Aorta (tissue), 5 donors: Measurements from ENCODE around the gene LRRC4C. TPM values are rescaled to one million over a fixed set of nuclear protein-coding genes. Genes with fewer than 3 reads are reported as not detected.
"Not testable (repeated sequence)": the region's sequence is repeated elsewhere in the genome, so short reads cannot be mapped to it uniquely, and the experiment has no call there.

Source experiments
- ATAC-seq: fragments of 200-7000 bp; cut with Tn5 transposase; one replicate; pipeline ENCODE4 v1.9.1; 2022; ENCODE audit warnings: moderate library complexity; ENCODE audit not compliant: low FRiP score
- DNase-seq, 2 donors: peaks; one replicate each; pipeline ENCODE4 v3.0.0-alpha.2; 2020
- H3K27ac ChIP-seq, 2 donors: one replicate each; pipeline ENCODE4 v1.5.1; 2013; ENCODE audit warnings: low read length in 2 of 2, mild to moderate bottlenecking in 2 of 2, moderate library complexity in 2 of 2, control low read depth in 1 of 2, inconsistent platforms in 1 of 2, low read depth in 1 of 2
- H3K27me3 ChIP-seq, 2 donors: one replicate each; pipeline ENCODE4 v1.6.1; 2013; ENCODE audit warnings: control low read depth in 1 of 2, low read length in 1 of 2, mild to moderate bottlenecking in 1 of 2, moderate library complexity in 1 of 2; ENCODE audit not compliant: insufficient read depth in 2 of 2, control insufficient read depth in 1 of 2
- H3K36me3 ChIP-seq, 2 donors: one replicate each; pipeline ENCODE4 v1.6.1; 2013; ENCODE audit warnings: control low read depth in 1 of 2, low read length in 1 of 2, mild to moderate bottlenecking in 1 of 2; ENCODE audit not compliant: insufficient read depth in 2 of 2, control insufficient read depth in 1 of 2
- H3K4me1 ChIP-seq, 2 donors: one replicate each; pipeline ENCODE4 v1.6.1; 2013; ENCODE audit warnings: low read length in 2 of 2, control low read depth in 1 of 2, mild to moderate bottlenecking in 1 of 2, moderate library complexity in 1 of 2; ENCODE audit not compliant: insufficient read depth in 2 of 2, control insufficient read depth in 1 of 2
- H3K4me3 ChIP-seq, 2 donors: one replicate each; pipeline ENCODE4 v1.5.1; 2013; ENCODE audit warnings: low read length in 2 of 2, control low read depth in 1 of 2, mild to moderate bottlenecking in 1 of 2
- H3K9me3 ChIP-seq: one replicate; pipeline ENCODE4 v1.6.1; 2013; ENCODE audit warnings: mild to moderate bottlenecking, low read length; ENCODE audit not compliant: control insufficient read depth
- WGBS, 2 donors: extraction: QIAGEN DNeasy Blood & Tissue Kit; methylation state at CpG; one replicate each; pipeline ENCODE4 v1.1.7; 2013; 5-methylcytosine and 5-hydroxymethylcytosine counted together
- intact Hi-C, 2 donors: fragments of 100-400 bp; cut with DNase I; formaldehyde crosslinking; loops; one replicate each; pipeline versions ENCODE4 v1.14.2 to v1.15.0; 2022
- polyA plus RNA-seq, 2 donors: library from polyadenylated mRNA; stranded (reverse); fragments of 200-250 nt; gene quantifications; one replicate each; pipeline ENCODE4 v1.2.3, GENCODE V29; 2013
- total RNA-seq, 2 donors: library from RNA; stranded (reverse); fragmentation: NEBNext Ultra II Directional; extraction: Animal tissue kit (Norgen Biotek cat#: 25700); gene quantifications; one replicate each; pipeline ENCODE4 v1.2.1, GENCODE V29; 2021
- donor health status: healthy with polysubstance abuse.
- donor health status: Bipolar disorder and iron deficiency.
- donor health status: DM: no; HTN: no; CAD: no.
- donor health status: DM: no; HTN: no; CAD: no.
- donor health status: DM: yes; HTN: yes; CAD: no.

The LRRC4C gene
- total and polyA plus RNA-seq, 4 donors, result 0.63 to 1.9 (median 0.97) TPM

DNA sequence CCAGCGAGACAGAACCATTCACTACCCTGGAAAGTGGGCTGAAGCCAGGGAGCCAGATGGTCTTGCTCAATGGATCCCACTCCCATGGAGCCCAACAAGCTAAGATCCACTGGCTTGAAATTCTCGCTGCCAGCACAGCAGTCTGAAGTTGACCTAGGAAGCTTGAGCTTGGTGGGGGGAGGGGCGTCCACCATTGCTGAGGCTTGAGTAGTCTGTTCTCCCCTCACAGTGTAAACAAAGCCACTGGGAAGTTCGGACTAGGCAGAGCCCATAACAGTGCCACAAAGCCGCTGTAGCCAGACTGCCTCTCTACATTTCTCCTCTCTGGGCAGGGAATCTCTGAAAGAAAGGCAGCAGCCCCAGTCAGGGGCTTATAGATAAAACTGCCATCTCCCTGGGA is 1266.9 kb downstream of the LRRC4C start:
- ATAC-seq, DNase-seq, H3K4me3 ChIP-seq, H3K36me3 ChIP-seq, H3K27me3 ChIP-seq, H3K27ac ChIP-seq, H3K9me3 ChIP-seq, H3K4me1 ChIP-seq, intact Hi-C loops: not testable (repeated sequence)
- WGBS, 2 donors, result 90 to 95% methylated on average over 5 of the region's 5 CpGs

DNA sequence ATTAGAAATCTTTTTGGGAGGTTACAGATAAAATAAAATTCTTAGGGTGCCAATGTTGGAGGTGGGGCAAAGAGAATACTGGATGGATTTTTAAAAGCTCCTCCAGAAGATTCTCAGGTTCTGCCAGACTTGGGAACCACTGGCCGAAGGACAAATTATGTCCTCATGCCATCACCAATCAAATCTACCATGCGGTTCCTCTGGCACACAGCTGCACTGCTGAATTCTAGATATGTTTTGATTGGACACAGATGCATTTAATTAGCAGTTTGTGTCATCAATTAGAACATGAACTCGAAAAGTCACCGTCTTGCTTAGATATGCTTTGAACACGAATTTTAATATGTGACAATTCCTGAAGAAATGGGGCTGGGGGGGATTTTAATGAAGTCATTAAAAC is 1269.2 kb downstream of the LRRC4C start:
- WGBS, 2 donors, result 39 to 45% methylated on average over 5 of the region's 5 CpGs

DNA sequence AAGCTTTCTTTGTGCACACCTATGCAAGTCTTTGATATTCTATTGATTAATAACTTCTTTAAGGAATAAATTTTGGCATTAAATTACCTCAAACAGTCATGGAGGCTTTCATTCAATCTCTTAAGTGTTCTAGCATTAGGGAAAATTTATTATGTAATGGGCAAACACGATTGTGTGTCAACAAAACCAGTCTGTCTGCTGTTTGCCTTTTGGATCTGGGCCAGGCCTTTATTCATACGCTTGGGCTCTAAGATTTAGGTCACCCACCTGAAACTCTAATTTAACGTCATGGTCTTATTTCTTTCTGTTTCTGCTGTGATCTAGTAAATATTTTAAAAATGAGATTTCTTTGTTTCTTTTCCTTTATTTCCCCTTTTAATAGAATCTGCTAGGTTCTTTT is 1270.6 kb downstream of the LRRC4C start:
- no peak overlapping the region for H3K4me3 ChIP-seq
- intact Hi-C loops, result no loop called here
- H3K4me1 ChIP-seq, result no peaks in the 10 kb centered on the region
- ATAC-seq (no peak), DNase-seq (no peak)
- H3K27me3 ChIP-seq, result no peaks in the 10 kb centered on the region
- H3K27ac ChIP-seq, result no peak overlapping the region
- no peaks in the 10 kb centered on the region for H3K36me3 ChIP-seq
- no peaks in the 10 kb centered on the region for H3K9me3 ChIP-seq
- whole genome bisulfite sequencing, 2 donors, result 50 to 55% methylated on average over 3 of the region's 3 CpGs

More for the DNA sequence above, 1269.2 kb downstream of the LRRC4C start:
- ATAC-seq (no peak), DNase-seq (no peak)
- intact Hi-C loops, result no loop called here
- Histone ChIP-seq H3K27ac (no peak overlapping the region), H3K36me3 (no peaks in the 10 kb centered on the region), H3K27me3 (no peaks in the 10 kb centered on the region), H3K4me3 (no peak overlapping the region), H3K4me1 (no peaks in the 10 kb centered on the region), H3K9me3 (no peaks in the 10 kb centered on the region)

DNA sequence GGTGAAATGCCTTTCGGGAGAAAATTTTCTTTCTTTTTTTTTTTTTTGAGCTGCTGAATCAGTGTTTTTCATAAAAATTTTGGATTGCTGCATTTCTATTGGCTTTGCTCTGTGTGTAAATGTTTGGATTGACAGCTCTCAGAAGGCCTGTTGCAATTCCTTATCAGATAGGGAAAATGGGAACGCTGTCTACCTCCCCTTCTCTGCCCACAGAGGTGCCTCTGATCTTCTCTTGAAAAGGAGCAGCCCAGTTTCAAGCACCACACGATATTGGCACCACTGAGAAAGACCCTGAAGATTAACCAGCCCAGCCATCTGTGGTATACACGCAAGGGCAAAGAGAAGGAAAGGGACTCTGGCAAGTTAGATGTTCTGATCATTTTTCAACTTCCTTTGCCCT is 1272.2 kb downstream of the LRRC4C start:
- Histone ChIP-seq H3K4me1 (no peaks in the 10 kb centered on the region), H3K4me3 (no peak overlapping the region), H3K27ac (no peak overlapping the region), H3K27me3 (no peaks in the 10 kb centered on the region), H3K36me3 (no peaks in the 10 kb centered on the region), H3K9me3 (no peaks in the 10 kb centered on the region)
- 74 to 80% methylated on average over 4 of the region's 4 CpGs for whole genome bisulfite sequencing, 2 donors
- DNase-seq, result no peak
- intact Hi-C loops, result no loop called here
- no peak for ATAC-seq

DNA sequence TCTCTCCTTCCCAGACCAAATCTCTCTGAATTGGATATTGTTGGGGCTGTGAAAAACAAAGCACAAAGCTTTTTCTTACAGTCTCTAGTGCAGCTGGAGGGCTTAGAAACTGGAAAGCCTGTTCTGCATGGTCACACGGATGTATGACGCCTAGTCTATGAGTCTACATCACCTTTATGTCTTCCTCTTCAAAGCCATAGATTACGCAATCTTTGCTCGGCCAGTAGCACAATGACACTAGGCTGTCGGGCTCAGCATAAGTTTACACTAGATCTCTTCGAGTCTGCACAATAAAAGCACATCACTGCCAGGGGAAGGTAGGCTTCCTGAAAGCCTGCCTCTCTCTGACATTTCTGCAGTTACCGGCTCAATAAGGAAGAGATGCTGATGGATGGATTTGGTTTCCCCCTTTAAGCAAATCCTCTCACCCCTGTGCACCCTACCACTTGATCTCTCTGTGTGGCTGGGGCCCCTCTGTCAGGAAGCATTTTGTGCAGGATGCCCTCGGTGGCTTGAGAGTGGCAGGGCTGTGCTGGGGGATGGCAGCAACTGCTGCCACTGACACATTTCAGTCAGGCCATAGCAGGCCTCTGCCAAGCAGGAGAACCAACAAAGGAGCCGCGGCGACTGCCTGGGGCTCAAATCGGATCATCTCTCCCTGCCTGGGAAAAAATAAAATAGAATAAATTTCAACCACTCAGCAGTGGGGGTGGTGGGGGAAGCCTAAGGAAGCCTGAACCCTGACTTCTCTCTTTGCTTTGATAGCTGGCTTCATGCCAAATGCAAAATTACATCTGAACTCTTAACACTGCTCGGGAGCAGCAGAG is 1272.8 kb downstream of the LRRC4C start:
- 85 to 87% methylated on average over 13 of the region's 13 CpGs for WGBS, 2 donors
- H3K4me1 ChIP-seq, result no peaks in the 10 kb centered on the region
- ATAC-seq, result no peak

DNA sequence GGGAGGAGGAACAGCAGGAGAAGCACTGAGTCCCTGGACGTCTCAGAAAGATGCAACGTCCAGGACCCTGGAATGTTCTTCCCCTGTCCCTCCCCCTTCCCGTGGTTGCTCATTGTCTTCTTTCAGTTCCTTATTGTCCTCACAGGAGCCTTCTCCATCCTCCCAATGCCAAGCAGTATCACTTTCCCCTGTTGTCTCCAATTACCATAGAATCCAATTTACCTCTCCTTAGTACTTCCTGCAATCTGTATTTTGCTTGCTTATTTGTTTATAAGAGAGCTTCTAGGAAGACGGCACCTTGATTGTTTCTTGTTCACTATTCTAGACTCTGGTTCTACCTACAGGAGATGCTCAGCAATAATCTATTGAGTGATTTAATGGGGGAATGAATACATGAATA is 1273.7 kb downstream of the LRRC4C start:
- no peak for ATAC-seq
- intact Hi-C loops, result no loop called here
- H3K36me3 ChIP-seq, result no peaks in the 10 kb centered on the region

More for the DNA sequence above, 1272.8 kb downstream of the LRRC4C start:
- no peaks in the 10 kb centered on the region for H3K27me3 ChIP-seq
- H3K4me3 ChIP-seq, result no peak overlapping the region
- no peak overlapping the region for H3K27ac ChIP-seq
- DNase-seq, result no peak
- no peaks in the 10 kb centered on the region for H3K36me3 ChIP-seq
- intact Hi-C loops, result no loop called here
- H3K9me3 ChIP-seq, result no peaks in the 10 kb centered on the region

DNA sequence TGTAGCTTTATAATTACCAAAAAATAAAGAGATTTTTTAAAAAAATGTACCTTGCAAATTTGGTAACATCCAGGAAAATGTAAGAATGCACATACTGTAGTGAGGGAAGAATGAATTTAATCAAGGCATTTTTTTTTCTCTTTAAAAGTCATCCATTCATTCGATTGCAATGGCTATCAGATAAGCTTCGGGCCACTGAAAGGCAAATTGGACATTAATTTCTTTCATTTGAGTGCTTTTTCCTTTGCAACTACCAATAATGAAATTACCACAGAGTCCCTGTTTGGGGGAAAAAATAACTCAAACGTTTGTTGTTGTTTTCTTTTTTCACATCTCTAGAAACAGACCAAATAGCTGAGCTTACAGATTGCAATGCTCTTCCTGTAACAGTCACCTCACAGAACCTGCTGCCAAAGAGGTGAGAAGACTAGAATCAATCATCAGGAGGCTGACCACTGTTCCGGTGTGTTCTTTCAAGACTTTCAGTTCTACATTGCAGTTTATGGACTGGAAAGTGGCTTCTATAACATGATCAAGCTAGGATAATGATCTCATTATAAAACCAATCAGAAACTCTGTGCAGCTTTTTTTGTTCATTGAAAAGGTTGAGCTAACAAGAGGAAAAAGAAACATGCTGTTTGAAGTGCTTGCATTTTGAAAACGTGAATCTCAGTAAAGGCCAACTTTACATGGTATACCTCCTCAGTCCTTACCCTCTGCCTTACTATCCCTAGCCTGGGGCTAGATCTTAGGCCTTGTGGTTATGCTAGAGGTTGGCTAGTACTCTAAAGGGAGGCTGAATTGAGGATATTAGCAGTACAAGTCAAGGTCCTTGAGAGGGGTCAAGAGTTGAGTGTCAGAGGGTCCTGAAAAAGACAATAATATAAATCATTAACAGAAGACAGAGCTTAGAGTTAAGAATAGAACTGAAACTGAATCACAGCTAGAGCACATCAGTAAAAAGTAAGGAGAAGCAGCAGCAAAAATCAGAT is 1276.1 kb downstream of the LRRC4C start:
- WGBS, 2 donors, result 73% methylated on average over 5 of the region's 5 CpGs
- Histone ChIP-seq H3K27me3 (no peaks in the 10 kb centered on the region), H3K4me3 (no peak overlapping the region), H3K36me3 (no peaks in the 10 kb centered on the region), H3K27ac (no peak overlapping the region), H3K4me1 (no peaks in the 10 kb centered on the region), H3K9me3 (no peaks in the 10 kb centered on the region)
- ATAC-seq, result no peak
- DNase-seq, result no peak
- intact Hi-C loops, result no loop called here

More for the DNA sequence above, 1273.7 kb downstream of the LRRC4C start:
- Histone ChIP-seq H3K27ac (no peak overlapping the region), H3K9me3 (no peaks in the 10 kb centered on the region), H3K27me3 (no peaks in the 10 kb centered on the region), H3K4me3 (no peak overlapping the region), H3K4me1 (no peaks in the 10 kb centered on the region)
- 88 to 92% methylated on average over 4 of the region's 4 CpGs for WGBS, 2 donors
- no peak for DNase-seq

DNA sequence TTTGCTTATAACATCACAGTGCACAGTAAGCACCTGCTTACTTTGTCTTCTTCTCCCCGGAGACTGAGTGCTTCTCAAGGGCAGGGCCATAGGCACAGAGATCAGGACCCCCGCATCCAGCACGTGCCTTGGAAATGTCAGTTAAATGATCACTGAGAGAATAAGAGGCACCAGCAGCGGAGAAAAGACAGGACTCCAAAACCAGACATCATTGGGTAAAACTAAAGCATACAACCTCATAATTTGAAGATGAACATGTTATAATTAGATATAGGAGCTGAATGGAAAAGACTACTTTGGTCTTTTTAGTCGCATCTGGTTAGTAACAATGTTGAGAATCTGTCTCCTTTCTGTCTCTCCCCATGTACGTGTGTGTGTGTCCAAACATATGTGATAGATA is 1279.9 kb downstream of the LRRC4C start:
- ATAC-seq (no peak), DNase-seq (no peak)
- Histone ChIP-seq H3K27ac (no peak overlapping the region), H3K36me3 (no peaks in the 10 kb centered on the region), H3K27me3 (no peaks in the 10 kb centered on the region), H3K4me1 (no peaks in the 10 kb centered on the region), H3K4me3 (no peak overlapping the region), H3K9me3 (no peaks in the 10 kb centered on the region)
- intact Hi-C loops, result no loop called here
- 95 to 99% methylated on average over 6 of the region's 6 CpGs for WGBS, 2 donors
